IPS-NIHi7 (cell line): ENCODE results near the gene ZNF215.
"Not testable (repeated sequence)": the region's sequence is repeated elsewhere in the genome, so short reads cannot be mapped to it uniquely, and the experiment has no call there.

Experiments
- DNase-seq: peaks from one replicate; pipeline ENCODE4 v3.0.0; 2012; ENCODE audit warnings: mixed read lengths; ENCODE audit errors: extremely low spot score

Gene ZNF215

DNA sequence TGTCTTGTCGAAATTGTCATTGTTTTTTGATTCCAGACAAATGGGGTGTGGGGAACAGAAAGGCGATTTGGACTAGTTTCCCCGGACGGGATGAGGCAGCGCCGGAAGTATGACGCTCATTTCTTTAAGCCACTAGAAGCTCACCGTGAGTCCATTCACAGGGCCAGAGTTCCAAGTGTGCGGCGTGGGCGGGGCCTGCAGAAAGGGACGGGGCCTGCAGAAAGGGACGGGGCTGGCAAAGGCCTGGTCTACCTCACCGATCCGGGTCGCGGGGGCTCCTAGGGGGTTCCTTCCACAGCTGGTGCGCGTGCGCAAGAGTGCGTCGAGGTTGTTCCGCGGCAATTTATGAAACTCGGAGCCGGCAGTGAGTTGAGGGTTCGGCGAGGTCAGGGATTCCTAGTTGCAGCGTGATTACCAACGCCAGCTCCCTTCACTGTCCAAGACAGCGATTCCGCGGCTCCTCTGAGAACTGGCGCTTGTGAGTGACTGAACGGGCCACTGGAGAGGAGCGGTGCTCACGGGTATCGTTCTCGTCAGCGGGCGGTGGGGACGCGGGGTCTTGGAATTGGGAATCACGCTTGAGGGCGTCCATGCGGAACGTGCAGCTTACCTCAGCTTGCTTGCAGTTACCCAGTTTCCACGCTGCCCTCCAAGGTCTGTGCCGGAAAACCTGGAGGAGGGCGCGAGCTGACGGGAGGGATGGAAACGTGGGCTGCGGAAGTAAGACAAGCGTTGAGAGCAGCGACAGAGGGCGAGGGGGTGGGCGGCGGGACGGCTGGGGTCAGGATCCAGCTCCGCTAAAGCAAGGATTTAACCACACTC is at the start of gene ZNF215:
TSS of gene ZNF215 (plus strand) at position 219 of the 822 bp plus-strand sequence. CDS start 5,847 bp downstream, outside the sequence.
- DNase-seq, result peak; percentile 92

DNA sequence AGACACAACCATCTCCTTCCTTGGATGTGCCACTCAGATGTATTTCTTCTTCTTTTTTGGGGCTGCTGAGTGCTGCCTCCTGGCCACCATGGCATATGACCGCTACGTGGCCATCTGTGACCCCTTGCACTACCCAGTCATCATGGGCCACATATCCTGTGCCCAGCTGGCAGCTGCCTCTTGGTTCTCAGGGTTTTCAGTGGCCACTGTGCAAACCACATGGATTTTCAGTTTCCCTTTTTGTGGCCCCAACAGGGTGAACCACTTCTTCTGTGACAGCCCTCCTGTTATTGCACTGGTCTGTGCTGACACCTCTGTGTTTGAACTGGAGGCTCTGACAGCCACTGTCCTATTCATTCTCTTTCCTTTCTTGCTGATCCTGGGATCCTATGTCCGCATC is 49.3 kb upstream of the ZNF215 start:
- no peak for DNase-seq

- no peak for DNase-seq
These were observed 43.5 kb upstream of the ZNF215 start for GRCh38 chr11:6882751-6883150.

DNA sequence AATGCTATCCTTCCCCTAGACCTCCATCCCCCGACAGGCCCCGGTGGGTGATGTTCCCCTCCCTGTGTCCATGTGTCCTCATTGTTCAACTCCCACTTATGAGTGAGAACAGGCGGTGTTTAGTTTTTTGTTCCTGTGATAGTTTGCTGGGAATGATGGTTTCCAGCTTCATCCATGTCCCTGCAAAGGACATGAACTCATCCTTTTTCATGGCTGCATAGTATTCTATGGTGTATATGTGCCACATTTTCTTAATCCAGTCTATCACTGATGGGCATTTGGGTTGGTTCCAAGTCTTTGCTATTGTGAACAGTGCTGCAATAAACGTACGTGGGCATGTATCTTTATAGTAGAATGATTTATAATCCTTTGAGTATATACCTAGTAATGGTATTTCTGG is 38.5 kb upstream of the ZNF215 start:
- DNase-seq, result not testable (repeated sequence)

GRCh38 chr11:6888830-6889229 is 37.4 kb upstream of the ZNF215 start:
- no peak for DNase-seq

- DNase-seq, result no peak
These were observed 36.4 kb upstream of the ZNF215 start for GRCh38 chr11:6889835-6890234.

- no peak for DNase-seq
These were observed 33.8 kb upstream of the ZNF215 start, which contains the start of gene OR2D2 for GRCh38 chr11:6892400-6892799. Gene OR2D2 (minus strand): TSS chr11:6892500. CDS start chr11:6892500, 0 bp downstream.

- peak; percentile 24 for DNase-seq
These were observed 32.1 kb upstream of the ZNF215 start for GRCh38 chr11:6894097-6894496.

GRCh38 chr11:6895010-6895409 is 31.2 kb upstream of the ZNF215 start:
- no peak for DNase-seq

DNA sequence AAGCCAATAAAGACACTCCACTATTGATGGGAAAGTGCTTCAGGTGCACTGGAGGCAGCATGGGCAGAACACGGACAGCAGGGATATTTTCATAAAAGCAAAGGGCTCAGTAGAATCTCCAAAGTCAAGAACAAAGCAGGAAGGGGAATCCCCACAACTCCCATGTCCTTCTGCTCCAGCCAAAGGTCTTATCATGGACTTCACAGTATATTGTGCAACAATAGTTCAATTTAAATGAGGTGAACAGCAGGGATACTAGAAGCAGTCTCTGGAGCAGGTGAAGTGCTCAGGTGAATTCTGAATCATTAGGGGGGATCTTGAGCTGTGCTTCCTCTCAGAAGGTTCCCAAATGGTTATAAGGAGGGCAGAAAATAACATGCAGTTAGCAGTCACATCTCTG is 27.3 kb upstream of the ZNF215 start:
- DNase-seq, result no peak

- no peak for DNase-seq
These were observed 25.8 kb upstream of the ZNF215 start for GRCh38 chr11:6900327-6900999.

- not testable (repeated sequence) for DNase-seq
These were observed 21.4 kb upstream of the ZNF215 start for GRCh38 chr11:6904804-6905203.

DNA sequence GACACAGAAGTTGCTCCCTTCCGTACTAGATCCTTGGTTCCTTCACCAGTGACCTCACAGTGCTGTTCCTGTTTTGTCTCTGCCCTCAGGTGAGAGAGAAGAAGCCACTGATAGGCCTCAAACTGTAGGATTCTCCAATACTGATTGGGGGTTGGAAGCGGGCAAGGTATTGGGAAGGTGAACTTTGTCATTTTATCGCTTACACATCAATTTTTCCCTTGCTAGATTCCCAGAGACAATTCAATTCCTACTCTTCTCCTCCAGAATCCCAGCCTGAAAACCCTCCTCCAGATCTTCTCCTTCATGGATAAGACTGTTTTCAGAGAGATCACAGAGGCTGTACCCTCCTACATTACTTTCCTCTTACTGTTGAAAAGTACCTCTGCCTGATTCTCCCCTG is 14.8 kb upstream of the ZNF215 start:
- DNase-seq, result no peak

GRCh38 chr11:6911948-6912347 is 14.3 kb upstream of the ZNF215 start:
- no peak for DNase-seq

DNA sequence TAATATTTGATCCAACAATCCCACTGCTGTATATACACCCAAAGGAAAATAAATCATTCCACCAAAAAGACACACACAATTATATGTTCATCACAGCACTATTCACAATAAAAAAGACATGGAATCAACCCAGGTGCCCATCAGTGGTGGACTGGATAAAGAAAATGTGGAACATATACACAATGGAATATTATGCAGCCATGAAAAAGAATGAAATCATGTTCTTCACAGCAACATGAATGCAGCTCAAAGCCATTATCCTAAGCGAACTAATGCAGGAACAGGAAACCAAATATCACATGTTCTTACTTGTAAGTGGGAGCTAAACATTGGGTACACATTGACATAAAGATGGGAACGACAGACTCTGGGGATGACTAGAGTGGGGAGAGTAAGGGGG is 6.5 kb upstream of the ZNF215 start:
- DNase-seq, result no peak

DNA sequence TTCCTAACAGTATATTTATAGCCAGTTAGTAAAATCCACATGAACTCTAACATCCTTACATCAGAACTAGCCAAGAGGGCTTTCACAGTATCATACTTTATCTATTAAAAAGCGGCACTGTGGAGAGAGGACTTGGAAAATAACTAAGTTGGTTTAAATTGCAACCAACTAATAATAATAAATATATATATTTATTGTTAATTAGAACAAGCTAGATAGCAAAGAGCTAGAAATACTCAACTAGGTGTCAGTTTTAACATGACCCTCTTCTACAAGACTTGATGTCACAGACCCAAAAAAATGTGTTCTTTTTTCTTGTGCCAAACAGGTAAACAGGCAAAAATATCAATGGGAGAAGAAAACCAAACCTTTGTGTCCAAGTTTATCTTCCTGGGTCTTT is 5.5 kb upstream of the ZNF215 start, which contains the start of gene OR2D3:
TSS of gene OR2D3 (plus strand) at position 301 of the 400 bp plus-strand sequence. CDS start at position 301, 0 bp downstream.
- no peak for DNase-seq

- DNase-seq, result no peak
These were observed 1.1 kb upstream of the ZNF215 start for GRCh38 chr11:6925007-6925577.

DNA sequence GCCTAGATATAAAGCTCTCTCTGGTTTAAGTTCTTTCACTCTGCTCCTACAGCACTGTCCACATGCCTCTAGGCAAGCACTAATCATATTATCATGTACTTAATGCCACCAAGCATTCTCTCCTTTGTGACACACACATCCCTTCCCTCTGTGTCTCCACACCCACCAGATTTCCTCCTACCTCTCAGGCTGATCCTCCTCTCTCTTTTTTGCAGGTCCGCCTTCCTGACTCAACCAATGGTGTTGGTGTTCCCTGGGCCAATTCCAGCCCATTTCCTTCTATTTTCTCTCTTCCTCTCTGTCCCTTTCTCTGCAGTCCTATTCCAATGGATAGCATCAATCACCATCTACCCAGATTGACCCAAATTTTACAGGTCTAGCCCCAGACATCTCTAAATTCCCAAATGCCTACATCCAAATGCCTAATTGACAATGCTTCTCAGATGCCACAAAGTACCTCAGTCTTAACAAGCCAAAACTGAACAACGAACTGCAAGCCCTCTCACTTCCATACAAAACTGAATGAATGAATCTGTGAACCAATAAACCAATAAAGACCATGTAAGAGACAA is 504 bp upstream of the ZNF215 start:
- peak; percentile 38 for DNase-seq

DNA sequence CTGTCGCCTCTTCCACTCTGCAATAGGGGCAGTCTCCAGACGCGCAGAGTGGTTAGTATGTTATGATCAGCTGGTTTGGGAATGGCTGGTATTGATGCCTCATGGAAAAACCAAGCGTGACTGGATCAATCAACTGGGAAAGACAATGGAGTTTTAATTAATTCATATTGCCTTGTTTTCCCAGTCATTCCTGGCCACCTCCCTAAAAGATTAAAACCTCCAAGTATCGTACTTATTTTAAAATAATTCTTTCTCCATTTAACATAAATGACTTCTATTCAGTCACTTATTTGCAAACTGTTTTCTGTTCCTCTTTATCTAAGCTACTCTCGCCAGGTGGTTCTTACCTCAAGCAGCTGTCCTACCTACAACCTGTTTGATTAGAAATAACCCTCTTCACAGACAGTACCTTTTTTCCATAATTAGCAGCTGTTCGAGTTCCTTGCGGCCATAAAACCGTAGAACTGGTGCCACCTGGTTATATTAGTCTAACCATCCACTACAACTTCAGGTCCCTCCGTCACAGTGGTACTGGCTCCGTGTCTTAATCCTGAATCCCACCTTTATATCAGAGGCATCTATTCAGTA is 898 bp downstream of the ZNF215 start:
- DNase-seq, result no peak

- DNase-seq, result no peak
These were observed 2.7 kb downstream of the ZNF215 start for GRCh38 chr11:6928916-6929315.

- no peak for DNase-seq
These were observed 5.0 kb downstream of the ZNF215 start for GRCh38 chr11:6931146-6931713.
